Measurements from ENCODE around the gene TARBP2. TPM values are rescaled to one million over a fixed set of nuclear protein-coding genes. Genes with fewer than 3 reads are reported as not detected.
A peak's percentile ranks its signal among the peaks of the same experiment; 100 is the strongest.
"Not testable (repeated sequence)": the region's sequence is repeated elsewhere in the genome, so short reads cannot be mapped to it uniquely, and the experiment has no call there.

TARBP2 gene
- total RNA-seq, 1 experiment from 2014 or later = 20.7 TPM

GRCh38 chr12:53480491-53481442 is 20.3 kb upstream of the TARBP2 start:
- H3K27me3 Mint-ChIP-seq (ENCODE audit: unreplicated experiment) = no peaks in the 10 kb centered on the region
- no TSS peak for BruUV-seq (replicated peaks)
- intact Hi-C loops (cut with micrococcal nuclease; ENCODE audit: unreplicated experiment) = no loop called here
- H3K27ac Mint-ChIP-seq (ENCODE audit: unreplicated experiment) = no peak overlapping the region
- H3K4me1 Mint-ChIP-seq (ENCODE audit: low read depth, unreplicated experiment) = no peaks in the 10 kb centered on the region
- no peak overlapping the region for H3K4me3 Mint-ChIP-seq (ENCODE audit: low read depth, unreplicated experiment)
- TF ChIP-seq CTCF (IDR thresholded peaks at IDR 0.05; ENCODE audit: unreplicated experiment) = no peak
- H3K9me3 Mint-ChIP-seq (ENCODE audit: low read depth, unreplicated experiment) = no peaks in the 10 kb centered on the region
- peaks cover 60% of the 10 kb centered on the region for H3K36me3 Mint-ChIP-seq (ENCODE audit: insufficient read depth, unreplicated experiment)
- CTCF ChIA-PET = interaction anchor here (0.6 to 1.1 kb wide), 2 partner anchors 28 to 662 kb away, joined by 3 read pairs; no protein-coding TSS in a partner anchor
- DNase-seq = no peak

- H3K4me1 Mint-ChIP-seq (ENCODE audit: low read depth, unreplicated experiment); DNase-seq; H3K4me3 Mint-ChIP-seq (ENCODE audit: low read depth, unreplicated experiment); H3K27ac Mint-ChIP-seq (ENCODE audit: unreplicated experiment); BruUV-seq (replicated peaks); intact Hi-C loops (cut with micrococcal nuclease; ENCODE audit: unreplicated experiment); H3K9me3 Mint-ChIP-seq (ENCODE audit: low read depth, unreplicated experiment); H3K27me3 Mint-ChIP-seq (ENCODE audit: unreplicated experiment): not testable (repeated sequence)
- CTCF ChIA-PET = interaction anchor here (0.6 to 1.1 kb wide), 2 partner anchors 27 to 662 kb away, joined by 3 read pairs; no protein-coding TSS in a partner anchor
- H3K36me3 Mint-ChIP-seq (ENCODE audit: insufficient read depth, unreplicated experiment) = peaks cover 60% of the 10 kb centered on the region
Observed at GRCh38 chr12:53481458-53481857, 19.6 kb upstream of the TARBP2 start.

- TF ChIP-seq CTCF (IDR thresholded peaks at IDR 0.05; ENCODE audit: unreplicated experiment) = no peak
- no peak for DNase-seq
- H3K27ac Mint-ChIP-seq (ENCODE audit: unreplicated experiment) = peak overlapping the region; percentile 52
- H3K27me3 Mint-ChIP-seq (ENCODE audit: unreplicated experiment) = no peaks in the 10 kb centered on the region
- no peak overlapping the region for H3K4me3 Mint-ChIP-seq (ENCODE audit: low read depth, unreplicated experiment)
- intact Hi-C loops (cut with micrococcal nuclease; ENCODE audit: unreplicated experiment) = no loop called here
- H3K36me3 Mint-ChIP-seq (ENCODE audit: insufficient read depth, unreplicated experiment) = peaks cover 60% of the 10 kb centered on the region
- BruUV-seq (replicated peaks) = no TSS peak
- H3K9me3 Mint-ChIP-seq (ENCODE audit: low read depth, unreplicated experiment) = no peaks in the 10 kb centered on the region
- no peaks in the 10 kb centered on the region for H3K4me1 Mint-ChIP-seq (ENCODE audit: low read depth, unreplicated experiment)
- CTCF ChIA-PET = interaction anchor here (0.6 to 1.1 kb wide), 3 partner anchors 26 to 661 kb away, joined by 3 read pairs; no protein-coding TSS in a partner anchor
Observed at GRCh38 chr12:53481939-53482586, 19.0 kb upstream of the TARBP2 start.

- TF ChIP-seq CTCF (IDR thresholded peaks at IDR 0.05; ENCODE audit: unreplicated experiment) = no peak
- CTCF ChIA-PET = interaction anchor here (0.6 kb wide), 1 partner anchor 223 kb away, joined by 3 read pairs; no protein-coding TSS in a partner anchor
- Mint-ChIP-seq H3K36me3 (ENCODE audit: insufficient read depth, unreplicated experiment) (peaks cover 54% of the 10 kb centered on the region), H3K4me3 (ENCODE audit: low read depth, unreplicated experiment) (no peak overlapping the region), H3K9me3 (ENCODE audit: low read depth, unreplicated experiment) (no peaks in the 10 kb centered on the region), H3K27me3 (ENCODE audit: unreplicated experiment) (no peaks in the 10 kb centered on the region), H3K27ac (ENCODE audit: unreplicated experiment) (no peak overlapping the region), H3K4me1 (ENCODE audit: low read depth, unreplicated experiment) (no peaks in the 10 kb centered on the region)
- DNase-seq = no peak
- intact Hi-C loops (cut with micrococcal nuclease; ENCODE audit: unreplicated experiment) = no loop called here
- no TSS peak for BruUV-seq (replicated peaks)
Observed at GRCh38 chr12:53482626-53483168, 18.4 kb upstream of the TARBP2 start.
